K562 (cell line): Measurements from ENCODE around the gene GDF11. TPM values are rescaled to one million over a fixed set of nuclear protein-coding genes. Genes with fewer than 3 reads are reported as not detected.

Experiments used
- CBX1 ChIP-seq: sonication (generic); IDR thresholded peaks from 2 replicates; pipeline ENCODE4 v1.6.1; 2016; ENCODE audit warnings: antibody characterized with exemption, low read depth, mild to moderate bottlenecking
- DLX4 ChIP-seq: fragments of 250-450 bp; sonication (Bioruptor Pico); IDR thresholded peaks from 2 replicates; pipeline ENCODE4 v1.6.1; 2021; ENCODE audit warnings: mild to moderate bottlenecking
- GATAD2A ChIP-seq: fragments of 450-650 bp; IDR thresholded peaks from 2 replicates; pipeline ENCODE4 v1.6.1; 2017
- HIVEP1 ChIP-seq: fragments of 250-450 bp; sonication (Bioruptor Pico); IDR thresholded peaks from 2 replicates; pipeline ENCODE4 v1.4.0; 2020; ENCODE audit warnings: mild to moderate bottlenecking
- HNRNPLL ChIP-seq: fragments of 200-400 bp; formaldehyde crosslinking; IDR thresholded peaks from 2 replicates; pipeline ENCODE4 v1.6.1; 2017; ENCODE audit warnings: low read length, low read depth, mild to moderate bottlenecking; ENCODE audit not compliant: poor library complexity, severe bottlenecking
- NFIC ChIP-seq: fragments of 450-650 bp; IDR thresholded peaks from 2 replicates; pipeline ENCODE4 v1.6.1; 2017; ENCODE audit warnings: mild to moderate bottlenecking, inconsistent platforms
- PATZ1 ChIP-seq: fragments of 250-450 bp; sonication (Bioruptor Pico); IDR thresholded peaks from 2 replicates; pipeline ENCODE4 v1.5.0; 2020; ENCODE audit warnings: mild to moderate bottlenecking, borderline replicate concordance
- PHB2 ChIP-seq: fragments of 450-650 bp; IDR thresholded peaks from 2 replicates; pipeline ENCODE4 v1.6.1; 2017; ENCODE audit warnings: low read depth
- TAL1 ChIP-seq: fragments of 450-650 bp; IDR thresholded peaks from 2 replicates; pipeline ENCODE4 v1.6.1; 2016; ENCODE audit warnings: mild to moderate bottlenecking
- TCF7 ChIP-seq: sonication (generic); IDR thresholded peaks from 2 replicates; pipeline ENCODE4 v1.6.1; 2016; ENCODE audit warnings: antibody characterized with exemption, borderline replicate concordance
- ZFPM2 ChIP-seq: fragments of 250-450 bp; sonication (Bioruptor Pico); IDR thresholded peaks from 2 replicates; pipeline ENCODE4 v1.5.1; 2022; ENCODE audit warnings: mild to moderate bottlenecking
- ZNF143 ChIP-seq: sonication (generic); formaldehyde crosslinking; IDR thresholded peaks from 2 replicates; pipeline ENCODE4 v1.9.0; 2022; ENCODE audit warnings: mild to moderate bottlenecking, missing genetic modification reagents
- ZNF316 ChIP-seq: fragments of 450-650 bp; IDR thresholded peaks from 2 replicates; pipeline ENCODE4 v1.6.1; 2016
- ZNF57 ChIP-seq: fragments of 450-650 bp; formaldehyde crosslinking; IDR thresholded peaks from 2 replicates; pipeline ENCODE4 v1.4.0; 2020; ENCODE audit warnings: mild to moderate bottlenecking, moderate library complexity
- polyA plus RNA-seq, 8 experiments: library from polyadenylated mRNA; depleted of rRNA in 4 of 8; stranded (reverse) in 5 of 8; unstranded in 3 of 8; fragments of >200 nt; fragmentation: Nextera tagmentation in 2 of 8; fragmentation: Illumina TruSeq in 1 of 8; extraction: Ambion mirVana in 2 of 8; extraction: Trizol in 1 of 8; gene quantifications; 2 replicates each; pipeline versions ENCODE4 v1.2.1 to v1.2.3, GENCODE V29; 2011 to 2014; ENCODE audit warnings: inconsistent platforms in 1 of 8, missing spikeins in 1 of 8
- total RNA-seq, 7 experiments: library from RNA; depleted of rRNA in 6 of 7; stranded (reverse); fragments of >200 nt in 6 of 7; fragmentation: Illumina TruSeq in 2 of 7; extraction: Trizol in 2 of 7; gene quantifications; 2 replicates each; pipeline versions ENCODE4 v1.2.1 to v1.2.3, GENCODE V29; 2011 to 2021; ENCODE audit warnings: low replicate concordance in 1 of 7
- TF ChIP-seq, protein P1 (sequence below): fragments of 450-650 bp; IDR thresholded peaks from 2 replicates; pipeline ENCODE4 v1.7.0; 2016; ENCODE audit warnings: borderline replicate concordance
- TF ChIP-seq, protein P2 (sequence below): fragments of 450-650 bp; IDR thresholded peaks from 2 replicates; pipeline ENCODE4 v1.6.1; 2016; ENCODE audit warnings: low read depth, mild to moderate bottlenecking, moderate library complexity
- TF ChIP-seq, protein P3 (sequence below): fragments of 450-650 bp; IDR thresholded peaks from 2 replicates; pipeline ENCODE4 v1.7.1; 2018; ENCODE audit warnings: mild to moderate bottlenecking, low read depth; ENCODE audit not compliant: partially characterized antibody
- TF ChIP-seq, protein P4 (sequence below): fragments of 450-650 bp; IDR thresholded peaks from 2 replicates; pipeline ENCODE4 v1.6.1; 2017; ENCODE audit warnings: mild to moderate bottlenecking, moderate library complexity

GDF11 gene
- total and polyA plus RNA-seq, 9 of the 15 experiments (the other 6 are each of a cell fraction or from before 2014, with no cell fraction given) = 1.4 to 15.7 (median 4.8) TPM

DNA sequence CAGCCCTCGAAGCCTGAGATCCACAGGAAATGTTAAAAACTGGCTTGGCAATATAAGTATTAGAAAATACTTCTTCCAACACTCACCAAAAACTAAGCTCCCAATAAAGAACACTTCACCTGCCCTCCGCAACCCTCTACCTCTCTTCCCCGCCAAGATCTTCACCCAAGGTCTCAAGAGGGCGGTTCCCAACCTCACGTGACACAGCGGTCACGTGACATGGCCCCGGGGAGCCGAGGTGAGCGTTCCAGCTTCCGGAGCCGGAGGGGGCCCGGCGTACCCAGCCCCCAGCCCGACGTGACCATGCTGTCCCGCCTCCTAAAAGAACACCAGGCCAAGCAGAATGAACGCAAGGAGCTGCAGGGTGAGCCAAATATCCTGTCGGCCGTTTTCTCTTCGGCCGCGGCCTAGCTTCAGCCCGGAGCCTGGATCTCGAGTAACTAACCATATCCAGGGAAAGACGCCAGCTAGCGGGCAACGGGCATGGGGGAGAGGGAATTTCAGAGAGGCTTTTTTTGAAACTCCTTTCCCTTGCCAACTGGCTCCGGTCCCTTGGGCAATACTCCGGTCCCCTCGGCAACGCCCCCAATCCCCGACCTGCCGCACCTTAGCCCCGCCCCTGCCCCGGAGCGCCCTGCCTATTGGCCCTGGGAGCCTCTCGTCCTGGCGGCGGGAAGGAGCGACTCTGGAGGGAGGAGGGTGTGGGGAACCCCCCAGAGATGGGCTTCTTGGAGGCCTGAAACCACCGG lies 26.9 kb upstream of the GDF11 start, which contains the start of gene BLOC1S1 (continued):
- TF ChIP-seq, protein P1, sequence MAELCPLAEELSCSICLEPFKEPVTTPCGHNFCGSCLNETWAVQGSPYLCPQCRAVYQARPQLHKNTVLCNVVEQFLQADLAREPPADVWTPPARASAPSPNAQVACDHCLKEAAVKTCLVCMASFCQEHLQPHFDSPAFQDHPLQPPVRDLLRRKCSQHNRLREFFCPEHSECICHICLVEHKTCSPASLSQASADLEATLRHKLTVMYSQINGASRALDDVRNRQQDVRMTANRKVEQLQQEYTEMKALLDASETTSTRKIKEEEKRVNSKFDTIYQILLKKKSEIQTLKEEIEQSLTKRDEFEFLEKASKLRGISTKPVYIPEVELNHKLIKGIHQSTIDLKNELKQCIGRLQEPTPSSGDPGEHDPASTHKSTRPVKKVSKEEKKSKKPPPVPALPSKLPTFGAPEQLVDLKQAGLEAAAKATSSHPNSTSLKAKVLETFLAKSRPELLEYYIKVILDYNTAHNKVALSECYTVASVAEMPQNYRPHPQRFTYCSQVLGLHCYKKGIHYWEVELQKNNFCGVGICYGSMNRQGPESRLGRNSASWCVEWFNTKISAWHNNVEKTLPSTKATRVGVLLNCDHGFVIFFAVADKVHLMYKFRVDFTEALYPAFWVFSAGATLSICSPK = no peak
- TF ChIP-seq ZFPM2 (CRISPR knock-in tag) = no peak
- peak; percentile 65; the same call in 1 of the 2 replicates for TF ChIP-seq HIVEP1 (CRISPR knock-in tag)
- TF ChIP-seq, protein P2, sequence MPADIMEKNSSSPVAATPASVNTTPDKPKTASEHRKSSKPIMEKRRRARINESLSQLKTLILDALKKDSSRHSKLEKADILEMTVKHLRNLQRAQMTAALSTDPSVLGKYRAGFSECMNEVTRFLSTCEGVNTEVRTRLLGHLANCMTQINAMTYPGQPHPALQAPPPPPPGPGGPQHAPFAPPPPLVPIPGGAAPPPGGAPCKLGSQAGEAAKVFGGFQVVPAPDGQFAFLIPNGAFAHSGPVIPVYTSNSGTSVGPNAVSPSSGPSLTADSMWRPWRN = peak; percentile 15; the same call in 1 of the 2 replicates
- TF ChIP-seq GATAD2A = peak; percentile 77; the same call in 1 of the 2 replicates
- TF ChIP-seq ZNF143 (CRISPR knock-in tag) = no peak
- TF ChIP-seq PHB2 = 0 out of 2 replicates have a peak, but pooled peaks have one; percentile 8
- no peak for TF ChIP-seq ZNF57 (CRISPR knock-in tag)
- TF ChIP-seq TAL1 = no peak
- TF ChIP-seq, protein P3, sequence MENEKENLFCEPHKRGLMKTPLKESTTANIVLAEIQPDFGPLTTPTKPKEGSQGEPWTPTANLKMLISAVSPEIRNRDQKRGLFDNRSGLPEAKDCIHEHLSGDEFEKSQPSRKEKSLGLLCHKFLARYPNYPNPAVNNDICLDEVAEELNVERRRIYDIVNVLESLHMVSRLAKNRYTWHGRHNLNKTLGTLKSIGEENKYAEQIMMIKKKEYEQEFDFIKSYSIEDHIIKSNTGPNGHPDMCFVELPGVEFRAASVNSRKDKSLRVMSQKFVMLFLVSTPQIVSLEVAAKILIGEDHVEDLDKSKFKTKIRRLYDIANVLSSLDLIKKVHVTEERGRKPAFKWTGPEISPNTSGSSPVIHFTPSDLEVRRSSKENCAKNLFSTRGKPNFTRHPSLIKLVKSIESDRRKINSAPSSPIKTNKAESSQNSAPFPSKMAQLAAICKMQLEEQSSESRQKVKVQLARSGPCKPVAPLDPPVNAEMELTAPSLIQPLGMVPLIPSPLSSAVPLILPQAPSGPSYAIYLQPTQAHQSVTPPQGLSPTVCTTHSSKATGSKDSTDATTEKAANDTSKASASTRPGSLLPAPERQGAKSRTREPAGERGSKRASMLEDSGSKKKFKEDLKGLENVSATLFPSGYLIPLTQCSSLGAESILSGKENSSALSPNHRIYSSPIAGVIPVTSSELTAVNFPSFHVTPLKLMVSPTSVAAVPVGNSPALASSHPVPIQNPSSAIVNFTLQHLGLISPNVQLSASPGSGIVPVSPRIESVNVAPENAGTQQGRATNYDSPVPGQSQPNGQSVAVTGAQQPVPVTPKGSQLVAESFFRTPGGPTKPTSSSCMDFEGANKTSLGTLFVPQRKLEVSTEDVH = peak; percentile 86
- no peak; the same call in 1 of the 2 replicates for TF ChIP-seq TCF7
- TF ChIP-seq HNRNPLL = no peak
- TF ChIP-seq NFIC = peak; percentile 57
- peak; percentile 82; the same call in 1 of the 2 replicates for TF ChIP-seq CBX1
- TF ChIP-seq, protein P4, sequence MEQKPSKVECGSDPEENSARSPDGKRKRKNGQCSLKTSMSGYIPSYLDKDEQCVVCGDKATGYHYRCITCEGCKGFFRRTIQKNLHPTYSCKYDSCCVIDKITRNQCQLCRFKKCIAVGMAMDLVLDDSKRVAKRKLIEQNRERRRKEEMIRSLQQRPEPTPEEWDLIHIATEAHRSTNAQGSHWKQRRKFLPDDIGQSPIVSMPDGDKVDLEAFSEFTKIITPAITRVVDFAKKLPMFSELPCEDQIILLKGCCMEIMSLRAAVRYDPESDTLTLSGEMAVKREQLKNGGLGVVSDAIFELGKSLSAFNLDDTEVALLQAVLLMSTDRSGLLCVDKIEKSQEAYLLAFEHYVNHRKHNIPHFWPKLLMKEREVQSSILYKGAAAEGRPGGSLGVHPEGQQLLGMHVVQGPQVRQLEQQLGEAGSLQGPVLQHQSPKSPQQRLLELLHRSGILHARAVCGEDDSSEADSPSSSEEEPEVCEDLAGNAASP = no peak
- no peak for TF ChIP-seq PATZ1
- TF ChIP-seq DLX4 = no peak
- no peak for TF ChIP-seq ZNF316
